GM23338 (cell line): ENCODE results near the gene SCG3. TPM values are rescaled to one million over a fixed set of nuclear protein-coding genes. Genes with fewer than 3 reads are reported as not detected.

Source experiments
- ATAC-seq: fragments of 200-7000 bp; cut with Tn5 transposase; 3 replicates; pipeline ENCODE4 v1.9.1; 2020
- DNase-seq: peaks from one replicate; pipeline ENCODE4 v3.0.0-alpha.2; 2015; ENCODE audit warnings: low spot score
- H2AFZ ChIP-seq: fragments of 200-600 bp; sonication (generic); 2 replicates; pipeline ENCODE4 v1.8.0; 2016; ENCODE audit warnings: antibody characterized with exemption, mild to moderate bottlenecking, moderate library complexity
- H3F3A ChIP-seq: fragments of 200-600 bp; sonication (generic); replicated peaks from 2 replicates; pipeline ENCODE4 v1.8.0; 2017; ENCODE audit warnings: antibody characterized with exemption, mixed run types, low read depth
- H3K27ac ChIP-seq: fragments of 200-600 bp; sonication (generic); 2 replicates; pipeline ENCODE4 v1.6.1; 2016; ENCODE audit warnings: low read depth
- H3K27me3 ChIP-seq: fragments of 200-600 bp; sonication (generic); 2 replicates; pipeline ENCODE4 v1.8.0; 2016; ENCODE audit warnings: mild to moderate bottlenecking, mixed run types, moderate library complexity; ENCODE audit not compliant: insufficient read depth
- H3K36me3 ChIP-seq: fragments of 200-600 bp; sonication (generic); 2 replicates; pipeline ENCODE4 v1.8.0; 2016; ENCODE audit warnings: mild to moderate bottlenecking; ENCODE audit not compliant: insufficient read depth
- H3K4me1 ChIP-seq: fragments of 200-600 bp; sonication (generic); 2 replicates; pipeline ENCODE4 v1.8.0; 2016; ENCODE audit warnings: mild to moderate bottlenecking, moderate library complexity; ENCODE audit not compliant: insufficient read depth
- H3K4me2 ChIP-seq: fragments of 200-600 bp; sonication (generic); 2 replicates; pipeline ENCODE4 v1.7.1; 2017; ENCODE audit warnings: mixed run types
- H3K4me3 ChIP-seq: fragments of 200-600 bp; sonication (generic); 2 replicates; pipeline ENCODE4 v1.6.1; 2016; ENCODE audit warnings: mixed run types
- H3K79me2 ChIP-seq: fragments of 200-600 bp; sonication (generic); replicated peaks from 2 replicates; pipeline ENCODE4 v1.8.0; 2017; ENCODE audit warnings: mild to moderate bottlenecking; ENCODE audit not compliant: insufficient read depth
- H3K9me2 ChIP-seq: fragments of 200-600 bp; sonication (generic); 2 replicates; pipeline ENCODE4 v1.8.0; 2017; ENCODE audit not compliant: insufficient read depth
- H4K20me1 ChIP-seq: fragments of 200-600 bp; sonication (generic); replicated peaks from 2 replicates; pipeline ENCODE4 v1.8.0; 2017; ENCODE audit warnings: mild to moderate bottlenecking; ENCODE audit not compliant: insufficient read depth
- H3K27ac Mint-ChIP-seq: 2 replicates; pipeline ENCODE4 v1.8.0; 2020; ENCODE audit warnings: inconsistent platforms, mild to moderate bottlenecking, moderate library complexity, mixed read lengths
- H3K27me3 Mint-ChIP-seq: 3 replicates; pipeline ENCODE4 v1.8.0; 2022; ENCODE audit warnings: low read depth, mild to moderate bottlenecking, moderate library complexity, mixed read lengths, inconsistent platforms; ENCODE audit not compliant: insufficient read depth, poor library complexity
- H3K36me3 Mint-ChIP-seq: 3 replicates; pipeline ENCODE4 v1.8.0; 2021; ENCODE audit warnings: low read depth, mild to moderate bottlenecking, inconsistent platforms, moderate library complexity, mixed read lengths
- H3K4me1 Mint-ChIP-seq: 3 replicates; pipeline ENCODE4 v1.8.0; 2020; ENCODE audit warnings: mild to moderate bottlenecking, inconsistent platforms, mixed read lengths
- H3K4me3 Mint-ChIP-seq: 3 replicates; pipeline ENCODE4 v1.8.0; 2021; ENCODE audit warnings: moderate library complexity, mild to moderate bottlenecking, inconsistent platforms, mixed read lengths
- H3K9me3 Mint-ChIP-seq: 3 replicates; pipeline ENCODE4 v1.8.0; 2020; ENCODE audit warnings: moderate library complexity, mild to moderate bottlenecking, inconsistent platforms, mixed read lengths
- CREB1 ChIP-seq: fragments of 250-450 bp; sonication (Bioruptor Pico); IDR thresholded peaks from 2 replicates; pipeline ENCODE4 v1.5.0; 2020; ENCODE audit warnings: low read depth, mild to moderate bottlenecking, moderate library complexity
- CTCF ChIP-seq, 2 experiments: fragments of 200-600 bp in 1 of 2; sonication (generic) in 1 of 2; conservative IDR thresholded peaks; 2 replicates each; pipeline versions ENCODE4 v1.5.1 to v1.6.1; 2016 to 2017; ENCODE audit warnings: antibody characterized with exemption in 2 of 2, low read depth in 2 of 2, mild to moderate bottlenecking in 2 of 2, moderate library complexity in 1 of 2
- ETS1 ChIP-seq: IDR thresholded peaks from 2 replicates; pipeline ENCODE4 v1.6.1; 2016; ENCODE audit warnings: antibody characterized with exemption
- EZH2 ChIP-seq: fragments of 200-600 bp; sonication (generic); IDR thresholded peaks from one replicate; pipeline ENCODE4 v1.8.0; 2017; ENCODE audit warnings: antibody characterized with exemption, mild to moderate bottlenecking, low read depth; ENCODE audit not compliant: unreplicated experiment
- EZH2phosphoT487 ChIP-seq: fragments of 200-600 bp; sonication (generic); IDR thresholded peaks from one replicate; pipeline ENCODE4 v1.8.1; 2018; ENCODE audit warnings: antibody characterized with exemption; ENCODE audit not compliant: unreplicated experiment
- JUNB ChIP-seq: IDR thresholded peaks from one replicate; pipeline ENCODE4 v1.6.1; 2016; ENCODE audit warnings: antibody characterized with exemption; ENCODE audit not compliant: unreplicated experiment
- NANOG ChIP-seq: IDR thresholded peaks from 2 replicates; pipeline ENCODE4 v1.6.1; 2016; ENCODE audit warnings: antibody characterized with exemption, borderline replicate concordance
- POLR2AphosphoS5 ChIP-seq: IDR thresholded peaks from 2 replicates; pipeline ENCODE4 v1.6.1; 2016; ENCODE audit warnings: antibody characterized with exemption, low read depth
- REST ChIP-seq: IDR thresholded peaks from one replicate; pipeline ENCODE4 v1.6.1; 2018; ENCODE audit warnings: antibody characterized with exemption; ENCODE audit not compliant: unreplicated experiment
- STAT1 ChIP-seq: IDR thresholded peaks from one replicate; pipeline ENCODE4 v1.6.1; 2016; ENCODE audit warnings: antibody characterized with exemption; ENCODE audit not compliant: unreplicated experiment
- ZNF114 ChIP-seq: fragments of 250-450 bp; sonication (Bioruptor Pico); IDR thresholded peaks from 2 replicates; pipeline ENCODE4 v1.5.0; 2020; ENCODE audit warnings: mild to moderate bottlenecking, moderate library complexity
- ZNF331 ChIP-seq: fragments of 250-450 bp; sonication (Bioruptor Pico); IDR thresholded peaks from 2 replicates; pipeline ENCODE4 v1.5.0; 2020; ENCODE audit warnings: low read depth, mild to moderate bottlenecking, moderate library complexity
- ZNF462 ChIP-seq: fragments of 250-450 bp; sonication (Bioruptor Pico); IDR thresholded peaks from 2 replicates; pipeline ENCODE4 v1.5.0; 2020; ENCODE audit warnings: mild to moderate bottlenecking, moderate library complexity
- polyA plus RNA-seq: library from polyadenylated mRNA; unstranded; fragments of >200 nt; fragmentation: Nextera tagmentation; extraction: Ambion mirVana; gene quantifications from 2 replicates; pipeline ENCODE4 v1.2.1, GENCODE V29; 2016
- total RNA-seq: library from RNA; depleted of rRNA; stranded (reverse); fragments of >200 nt; shearing (Covaris generic); gene quantifications from 2 replicates; pipeline ENCODE4 v1.2.3, GENCODE V29; 2014

Gene SCG3
- total and polyA plus RNA-seq, 2 experiments from 2014 or later, result 44.2 to 99.5 TPM

GRCh38 chr15:51642696-51643095, 38.6 kb upstream of the SCG3 start:
- no peak overlapping the region for H2AFZ ChIP-seq
- no peak overlapping the region for H3K4me2 ChIP-seq
- DNase-seq (no peak), ATAC-seq (no peak)
- no peak overlapping the region for H3K4me3 Mint-ChIP-seq
- no peak overlapping the region for H3K27ac ChIP-seq
- 0 out of 2 replicates have a peak, but pooled peaks cover 4% of the 10 kb centered on the region for H3K9me2 ChIP-seq
- no peaks in the 10 kb centered on the region for H3K36me3 ChIP-seq
- no peak for TF ChIP-seq JUNB
- no peak for TF ChIP-seq CTCF (conservative IDR thresholded peaks at IDR 0.05; ENCODE audit: low read depth in 2 of 2)
- no peak for TF ChIP-seq STAT1
- no peak for TF ChIP-seq ZNF114
- no peak for TF ChIP-seq POLR2AphosphoS5
- TF ChIP-seq EZH2, result no peak
- no peak for TF ChIP-seq CREB1 (CRISPR knock-in tag)
- TF ChIP-seq NANOG, result no peak
- no peak for TF ChIP-seq ZNF331 (CRISPR knock-in tag)
- TF ChIP-seq EZH2phosphoT487, result no peak
- no peak for TF ChIP-seq REST
- no peak for TF ChIP-seq ZNF462 (CRISPR knock-in tag)
- TF ChIP-seq ETS1, result no peak
- H3K4me1 Mint-ChIP-seq, result no peaks in the 10 kb centered on the region
- no peaks in the 10 kb centered on the region for H3K36me3 Mint-ChIP-seq
- no peaks in the 10 kb centered on the region for H4K20me1 ChIP-seq
- H3F3A ChIP-seq, result no peaks in the 10 kb centered on the region
- H3K27me3 Mint-ChIP-seq, result peaks cover 2% of the 10 kb centered on the region
- peaks cover 7% of the 10 kb centered on the region; the same call in 1 of the 2 replicates for H3K27me3 ChIP-seq
- H3K27ac Mint-ChIP-seq, result no peak overlapping the region
- H3K4me1 ChIP-seq, result no peaks in the 10 kb centered on the region
- H3K4me3 ChIP-seq, result no peak overlapping the region
- no peaks in the 10 kb centered on the region for H3K79me2 ChIP-seq
- no peaks in the 10 kb centered on the region for H3K9me3 Mint-ChIP-seq
